Mucosa of gallbladder (tissue), 1 donor: ENCODE measurements around the gene PRSS21. TPM values are rescaled to one million over a fixed set of nuclear protein-coding genes. Genes with fewer than 3 reads are reported as not detected.

Source experiments
- DNase-seq: peaks from one replicate; pipeline ENCODE4 v3.0.0-alpha.2; 2020; ENCODE audit warnings: low spot score
- total RNA-seq: library from RNA; stranded (reverse); gene quantifications from one replicate; pipeline ENCODE4 v1.2.1, GENCODE V29; 2021
- donor health status: DM: no; HTN: no; CAD: no.

Gene PRSS21
- total RNA-seq, 1 donor from 2014 or later = 4.4 TPM

DNA sequence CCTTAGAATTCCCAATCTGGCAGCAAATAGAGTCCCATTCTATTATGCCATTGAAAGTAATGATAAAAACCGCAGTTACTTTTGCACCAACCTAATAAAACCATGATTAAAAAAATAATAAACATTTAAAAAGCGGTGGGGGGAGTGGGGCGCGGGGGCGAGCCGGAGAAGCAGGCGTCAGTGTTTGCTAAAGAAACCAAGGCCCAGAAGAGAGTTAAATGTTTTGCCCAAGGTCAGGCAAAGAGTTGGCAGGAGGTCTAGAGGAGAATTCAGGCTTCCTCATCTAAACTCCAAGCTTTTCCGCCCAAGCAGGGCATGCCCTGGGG, 50.6 kb downstream of the PRSS21 start:
- DNase-seq = no peak

DNA sequence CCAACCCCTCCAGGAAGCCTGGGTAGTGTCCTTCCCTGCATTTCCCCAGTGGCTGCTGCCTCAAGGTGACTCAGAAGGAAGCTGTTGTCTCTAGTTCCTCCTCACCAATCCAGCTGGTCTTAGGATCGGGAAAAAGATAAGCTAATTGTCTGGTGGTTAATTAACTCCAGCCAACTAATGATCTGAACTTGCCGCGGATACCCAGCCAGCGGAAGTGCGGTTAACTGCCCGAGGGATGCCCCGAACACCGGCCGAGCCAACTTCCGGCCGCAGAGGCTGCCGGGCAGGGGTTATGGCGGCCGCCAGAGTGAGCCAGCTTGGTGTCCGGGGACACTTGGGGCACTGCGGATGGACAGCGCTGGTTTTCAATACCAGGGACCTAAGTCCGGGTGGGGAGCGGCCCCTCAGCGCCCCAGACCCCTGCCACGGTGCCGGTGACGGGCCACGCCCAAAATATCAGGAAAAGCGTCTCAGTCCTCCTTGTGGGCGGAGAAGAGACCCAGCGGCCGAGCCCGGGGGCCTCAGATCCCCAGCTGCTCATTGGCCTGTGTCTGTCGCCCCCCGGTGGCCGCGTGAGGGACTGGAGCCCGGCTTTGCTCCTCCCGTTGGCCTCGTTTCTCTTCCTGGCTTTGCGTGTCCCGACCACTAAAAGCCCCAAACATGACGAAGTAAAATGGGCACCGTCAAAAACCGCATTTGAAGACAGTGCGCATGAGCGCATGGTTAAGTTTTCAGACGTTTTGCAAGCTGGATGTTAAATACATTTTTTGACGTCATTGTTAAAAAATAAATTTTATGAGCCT, 51.2 kb downstream of the PRSS21 start:
- DNase-seq = peak; percentile 96

Other genes starting within 250 kb of the PRSS21 start
- gene KCTD5, start 134.7 kb upstream of the PRSS21 start, total RNA-seq = 18.6 TPM
- gene PRSS27, start 97.0 kb upstream of the PRSS21 start, total RNA-seq = 0.52 TPM
- gene SRRM2, start 64.6 kb upstream of the PRSS21 start, total RNA-seq = 677 TPM
- 273 TPM for gene ELOB, start 40.0 kb upstream of the PRSS21 start, total RNA-seq
- gene PRSS33, start 29.7 kb upstream of the PRSS21 start, total RNA-seq = 1.8 TPM
- 0.49 TPM for gene PRSS41, start 18.8 kb upstream of the PRSS21 start, total RNA-seq
- 55.9 TPM for gene ZG16B, start 13.1 kb downstream of the PRSS21 start, total RNA-seq
- gene PRSS22, start 40.9 kb downstream of the PRSS21 start, total RNA-seq = 52.7 TPM
- gene FLYWCH2, start 66.0 kb downstream of the PRSS21 start, total RNA-seq = 35.5 TPM
- gene FLYWCH1, start 94.7 kb downstream of the PRSS21 start, total RNA-seq = 57.5 TPM
- gene KREMEN2, start 147.0 kb downstream of the PRSS21 start, total RNA-seq = not detected
- 33.1 TPM for gene PAQR4, start 152.1 kb downstream of the PRSS21 start, total RNA-seq
- gene PKMYT1, start 163.2 kb downstream of the PRSS21 start, total RNA-seq = 4.5 TPM
- gene CLDN9, start 195.7 kb downstream of the PRSS21 start, total RNA-seq = 3.3 TPM
- 1.1 TPM for gene CLDN6, start 200.9 kb downstream of the PRSS21 start, total RNA-seq
- gene TNFRSF12A, start 203.1 kb downstream of the PRSS21 start, total RNA-seq = 98.1 TPM
- 54.6 TPM for gene HCFC1R1, start 206.7 kb downstream of the PRSS21 start, total RNA-seq
- 20.8 TPM for gene THOC6, start 206.8 kb downstream of the PRSS21 start, total RNA-seq
- 86.1 TPM for gene BICDL2, start 219.7 kb downstream of the PRSS21 start, total RNA-seq
- gene MMP25, start 229.3 kb downstream of the PRSS21 start, total RNA-seq = 1.1 TPM
- 134 TPM for gene IL32, start 248.4 kb downstream of the PRSS21 start, total RNA-seq